GM12878 (cell line): Measurements from ENCODE around the gene VIPAS39. TPM values are rescaled to one million over a fixed set of nuclear protein-coding genes. Genes with fewer than 3 reads are reported as not detected.

Experiments used
- ATAC-seq: fragments of 200-7000 bp; cut with Tn5 transposase; 3 replicates; pipeline ENCODE4 v1.9.1; 2020; ENCODE audit warnings: mild to moderate bottlenecking, moderate library complexity
- BruUV-seq: library from RNA; stranded (reverse); fragments of 400-500 nt; replicated peaks from 2 replicates; lab custom pipeline; 2021; lab: Mats Ljungman, UMichigan
- CTCF ChIA-PET: fragments of 300-600 bp; sonication (Branson Sonifier 250); formaldehyde crosslinking; extraction: SDS; loops from one replicate; lab custom pipeline; 2021; ENCODE audit warnings: inconsistent platforms; lab: Yijun Ruan, JAX
- POLR2A ChIA-PET: fragments of 350-600 bp; formaldehyde crosslinking; extraction: SDS; loops from one replicate; lab custom pipeline; 2021; ENCODE audit warnings: inconsistent platforms; lab: Charles Lee
- RAD21 ChIA-PET: fragments of 300-600 bp; sonication (Branson Sonifier 250); formaldehyde crosslinking; loops from one replicate; lab custom pipeline; 2023; ENCODE audit warnings: antibody characterized with exemption; ENCODE audit not compliant: unreplicated experiment; lab: Charles Lee
- SMC1A ChIA-PET: fragments of 300-600 bp; sonication (Branson Sonifier 250); formaldehyde crosslinking; loops from one replicate; lab custom pipeline; 2023; ENCODE audit not compliant: unreplicated experiment, uncharacterized antibody; lab: Charles Lee
- DNase-seq: peaks from one replicate; pipeline ENCODE4 v3.0.0-alpha.2; 2011; ENCODE audit warnings: low read depth, low spot score
- FAIRE-seq: peaks from 3 replicates; lab custom pipeline; 2011; peaks lifted over from hg19 to GRCh38; lab: Jason Lieb, UNC
- H2AFZ ChIP-seq: 2 replicates; pipeline ENCODE4 v1.6.0; 2011; ENCODE audit warnings: low read depth, low read length, control low read depth; ENCODE audit not compliant: control insufficient read depth
- H3K27ac ChIP-seq: 2 replicates; pipeline ENCODE4 v1.5.1; 2011; ENCODE audit warnings: control low read depth; ENCODE audit not compliant: control insufficient read depth, insufficient read depth
- H3K27me3 ChIP-seq, 2 experiments: replicated peaks in 1 of 2; 2 replicates each; pipeline versions ENCODE4 v1.6.0 to v1.6.1; 2011; ENCODE audit warnings: low read length in 1 of 2; ENCODE audit not compliant: control insufficient read depth in 2 of 2, insufficient read depth in 2 of 2
- H3K36me3 ChIP-seq, 2 experiments: 2 replicates each; pipeline ENCODE4 v1.5.1; 2011; ENCODE audit warnings: low read length in 1 of 2; ENCODE audit not compliant: control insufficient read depth in 2 of 2, insufficient read depth in 2 of 2
- H3K4me1 ChIP-seq: 2 replicates; pipeline ENCODE4 v1.6.1; 2011; ENCODE audit warnings: mild to moderate bottlenecking, low read length, moderate library complexity, mixed read lengths; ENCODE audit not compliant: control insufficient read depth, insufficient read depth
- H3K4me2 ChIP-seq: 2 replicates; pipeline ENCODE4 v1.6.0; 2011; ENCODE audit warnings: control low read depth; ENCODE audit not compliant: control insufficient read depth, insufficient read depth
- H3K4me3 ChIP-seq: fragments of 200-600 bp; sonication (generic); 2 replicates; pipeline ENCODE4 v1.5.1; 2016
- H3K79me2 ChIP-seq: 2 replicates; pipeline ENCODE4 v1.6.0; 2011; ENCODE audit warnings: low read length; ENCODE audit not compliant: control insufficient read depth, insufficient read depth
- H3K9ac ChIP-seq: 2 replicates; pipeline ENCODE4 v1.8.0; 2011; ENCODE audit warnings: low read length, control low read depth, mixed read lengths; ENCODE audit not compliant: control insufficient read depth, insufficient read depth
- H3K9me3 ChIP-seq: replicated peaks from 3 replicates; pipeline ENCODE4 v1.5.1; 2011; ENCODE audit warnings: mild to moderate bottlenecking, low read length; ENCODE audit not compliant: control insufficient read depth, insufficient read depth
- H4K20me1 ChIP-seq: 2 replicates; pipeline ENCODE4 v1.6.0; 2011; ENCODE audit not compliant: control insufficient read depth, insufficient read depth
- BACH1 ChIP-seq: fragments of 450-650 bp; IDR thresholded peaks from 2 replicates; pipeline ENCODE4 v1.6.1; 2017; ENCODE audit warnings: mild to moderate bottlenecking, borderline replicate concordance
- BCLAF1 ChIP-seq: fragments of 450-650 bp; IDR thresholded peaks from 2 replicates; pipeline ENCODE4 v1.6.1; 2017; ENCODE audit warnings: antibody characterized with exemption, mild to moderate bottlenecking, moderate library complexity
- E4F1 ChIP-seq: fragments of 450-650 bp; IDR thresholded peaks from 2 replicates; pipeline ENCODE4 v1.6.1; 2018; ENCODE audit warnings: borderline replicate concordance, mild to moderate bottlenecking; ENCODE audit not compliant: partially characterized antibody
- ESRRA ChIP-seq: IDR thresholded peaks from 2 replicates; pipeline ENCODE4 v1.6.1; 2012; ENCODE audit warnings: mild to moderate bottlenecking, low read length, improper control_type of control experiment
- IKZF1 ChIP-seq: fragments of 450-650 bp; conservative IDR thresholded peaks from 2 replicates; pipeline ENCODE4 v1.6.1; 2017; ENCODE audit warnings: antibody characterized with exemption, mild to moderate bottlenecking
- MEF2A ChIP-seq: IDR thresholded peaks from 2 replicates; pipeline ENCODE4 v1.6.1; 2011; ENCODE audit warnings: low read depth, mild to moderate bottlenecking, low read length, moderate library complexity; ENCODE audit not compliant: insufficient read depth
- MXI1 ChIP-seq: fragments of 150-350 bp; IDR thresholded peaks from 2 replicates; pipeline ENCODE4 v1.6.1; 2011; ENCODE audit warnings: low read depth, mild to moderate bottlenecking, inconsistent platforms, low read length, improper control_type of control experiment
- NFYA ChIP-seq: IDR thresholded peaks from 2 replicates; pipeline ENCODE4 v1.6.1; 2011; ENCODE audit warnings: low read depth, mild to moderate bottlenecking, low read length, improper control_type of control experiment, borderline replicate concordance
- NR2F1 ChIP-seq: fragments of 450-650 bp; conservative IDR thresholded peaks from 2 replicates; pipeline ENCODE4 v1.6.1; 2017; ENCODE audit warnings: mild to moderate bottlenecking
- NRF1 ChIP-seq: conservative IDR thresholded peaks from 2 replicates; pipeline ENCODE4 v1.6.1; 2011; ENCODE audit warnings: mild to moderate bottlenecking, low read depth, low read length, improper control_type of control experiment
- PAX5 ChIP-seq: IDR thresholded peaks from 2 replicates; pipeline ENCODE4 v1.6.1; 2011; ENCODE audit warnings: low read depth, low read length, borderline replicate concordance
- PAX8 ChIP-seq: fragments of 450-650 bp; IDR thresholded peaks from 2 replicates; pipeline ENCODE4 v1.6.1; 2017; ENCODE audit warnings: mild to moderate bottlenecking, moderate library complexity
- PKNOX1 ChIP-seq: fragments of 450-650 bp; IDR thresholded peaks from 2 replicates; pipeline ENCODE4 v1.6.1; 2016; ENCODE audit warnings: mild to moderate bottlenecking
- SIN3A ChIP-seq: IDR thresholded peaks from 2 replicates; pipeline ENCODE4 v1.6.1; 2012; ENCODE audit warnings: low read depth, low read length, improper control_type of control experiment
- SRF ChIP-seq, 2 experiments: IDR thresholded peaks; 2 replicates each; pipeline ENCODE4 v1.6.1; 2011; ENCODE audit warnings: low read depth in 2 of 2, low read length in 2 of 2, mild to moderate bottlenecking in 1 of 2, moderate library complexity in 1 of 2
- TARDBP ChIP-seq: IDR thresholded peaks from 2 replicates; pipeline ENCODE4 v1.6.1; 2016; ENCODE audit warnings: borderline replicate concordance
- USF1 ChIP-seq: IDR thresholded peaks from 2 replicates; pipeline ENCODE4 v1.6.1; 2011; ENCODE audit warnings: borderline replicate concordance, low read depth, mild to moderate bottlenecking, moderate library complexity, mixed read lengths, low read length; ENCODE audit not compliant: insufficient read depth; ENCODE audit errors: extremely low read length
- YBX1 ChIP-seq: fragments of 450-650 bp; IDR thresholded peaks from 2 replicates; pipeline ENCODE4 v1.6.1; 2016; ENCODE audit warnings: antibody characterized with exemption
- ZBED1 ChIP-seq: IDR thresholded peaks from 2 replicates; pipeline ENCODE4 v1.6.1; 2016; ENCODE audit warnings: borderline replicate concordance
- WGBS: methylation state at CpG from one replicate; pipeline ENCODE4 v1.1.6; 2016; ENCODE audit warnings: low lambda C conversion rate; ENCODE audit not compliant: insufficient replicate concordance, insufficient coverage; ENCODE audit errors: missing lambda C conversion rate; 5-methylcytosine and 5-hydroxymethylcytosine counted together
- in situ Hi-C: fragments of 300-500 bp; cut with MboI; formaldehyde crosslinking; loops from 9 replicates; pipeline ENCODE4 v1.14.3; 2018; ENCODE audit warnings: mixed read lengths
- intact Hi-C: fragments of 100-400 bp; cut with micrococcal nuclease; formaldehyde crosslinking; loops from one replicate; pipeline ENCODE4 v1.14.2; 2022; ENCODE audit not compliant: unreplicated experiment
- polyA plus RNA-seq, 11 experiments: library from polyadenylated mRNA; depleted of rRNA in 4 of 11; unstranded in 6 of 11; stranded (reverse) in 5 of 11; fragments of >200 nt; fragmentation: Nextera tagmentation in 4 of 11; fragmentation: Illumina TruSeq in 1 of 11; extraction: Ambion mirVana in 4 of 11; extraction: Trizol in 1 of 11; gene quantifications; 1 replicate in 1 of 11; 2 replicates in 10 of 11; pipeline versions ENCODE4 v1.2.1 to v1.2.3, GENCODE V29; 2011 to 2016; ENCODE audit warnings: inconsistent platforms in 2 of 11, missing spikeins in 2 of 11, low read depth in 1 of 11
- total RNA-seq, 4 experiments: library from RNA; depleted of rRNA in 3 of 4; stranded (reverse); fragments of >200 nt in 3 of 4; fragmentation: Illumina TruSeq in 1 of 4; extraction: Trizol in 1 of 4; gene quantifications; 2 replicates each; pipeline versions ENCODE4 v1.2.1 to v1.2.3, GENCODE V29; 2013 to 2021

VIPAS39 gene
- total and polyA plus RNA-seq, 10 of the 15 experiments (the other 5 are each of a cell fraction or from before 2014, with no cell fraction given): 6.7 to 38.8 (median 18.5) TPM

- H4K20me1 ChIP-seq: no peaks in the 10 kb centered on the region
- no peak overlapping the region for H3K9ac ChIP-seq
- in situ Hi-C loops (no loop called here), intact Hi-C loops (no loop called here)
- H3K79me2 ChIP-seq: no peaks in the 10 kb centered on the region
- peaks cover 12 to 38% of the 10 kb centered on the region in 2 experiments for H3K36me3 ChIP-seq
- no peak overlapping the region for H3K4me2 ChIP-seq
- WGBS: 70% methylated on average over 5 of the region's 5 CpGs
- no peaks in the 10 kb centered on the region for H3K9me3 ChIP-seq
- ChIA-PET CTCF (interaction anchor here (0.6 to 2.8 kb wide), 2 partner anchors 9 to 335 kb away, joined by 3 to 26 read pairs; no protein-coding TSS in a partner anchor), SMC1A (interaction anchor here (2.8 kb wide), 1 partner anchor 8 kb away, joined by 12 read pairs; no protein-coding TSS in a partner anchor), RAD21 (interaction anchor here (0.7 kb wide), 1 partner anchor 156 kb away, joined by 5 read pairs; no protein-coding TSS in a partner anchor), POLR2A (interaction anchor here (0.6 to 1.2 kb wide), 9 partner anchors 9 to 396 kb away, joined by 3 to 12 read pairs (median 5); no protein-coding TSS in a partner anchor)
- H3K27ac ChIP-seq: no peak overlapping the region
- no peak overlapping the region for H2AFZ ChIP-seq
- BruUV-seq: no TSS peak
- no peaks in the 10 kb centered on the region for H3K4me1 ChIP-seq
- DNase-seq (no peak), ATAC-seq (no peak), FAIRE-seq (no peak)
- H3K4me3 ChIP-seq: no peak overlapping the region
- no peaks in the 10 kb centered on the region for H3K27me3 ChIP-seq
- TF ChIP-seq PAX8 (no peak), BCLAF1 (no peak), IKZF1 (no peak), USF1 (no peak), NRF1 (no peak), SIN3A (no peak), ESRRA (no peak), MXI1 (no peak), PAX5 (no peak), NR2F1 (no peak), MEF2A (no peak), E4F1 (no peak), PKNOX1 (no peak), BACH1 (no peak), TARDBP (no peak), SRF (IDR thresholded peaks at IDR 0.05; ENCODE audit: low read depth in 2 of 2, low read length in 2 of 2) (no peak), YBX1 (no peak), ZBED1 (no peak), NFYA (no peak)
These were observed 10.4 kb upstream of the VIPAS39 start for GRCh38 chr14:77467801-77468200.
